Epidermal melanocyte (primary cell): ENCODE measurements around the gene DIO3.

ENCODE experiments used
- DNase-seq: peaks from one replicate; pipeline ENCODE4 v3.0.0; 2011; ENCODE audit warnings: low spot score; ENCODE audit not compliant: insufficient read length

The DIO3 gene

DNA sequence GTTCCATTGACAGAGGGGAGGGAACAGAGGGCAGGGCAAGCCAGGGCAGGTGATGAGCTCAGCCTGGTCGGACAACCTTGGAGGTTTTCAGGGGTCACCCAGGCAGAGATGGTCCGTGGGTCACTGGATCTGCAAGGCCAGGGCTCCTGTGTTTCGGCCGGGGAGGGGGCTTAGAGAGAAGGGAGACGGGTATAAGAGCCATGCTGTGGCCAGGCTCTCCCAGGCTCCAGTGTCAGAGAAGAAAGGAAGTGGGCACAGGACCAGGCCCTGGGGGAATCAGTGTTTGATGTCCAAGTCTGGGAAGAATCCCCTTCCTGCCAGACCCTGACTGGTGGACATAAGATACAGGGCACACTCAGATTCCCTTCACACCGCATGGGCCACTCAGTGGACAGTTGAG lies 36.9 kb downstream of the DIO3 start:
- DNase-seq, result no peak

DNA sequence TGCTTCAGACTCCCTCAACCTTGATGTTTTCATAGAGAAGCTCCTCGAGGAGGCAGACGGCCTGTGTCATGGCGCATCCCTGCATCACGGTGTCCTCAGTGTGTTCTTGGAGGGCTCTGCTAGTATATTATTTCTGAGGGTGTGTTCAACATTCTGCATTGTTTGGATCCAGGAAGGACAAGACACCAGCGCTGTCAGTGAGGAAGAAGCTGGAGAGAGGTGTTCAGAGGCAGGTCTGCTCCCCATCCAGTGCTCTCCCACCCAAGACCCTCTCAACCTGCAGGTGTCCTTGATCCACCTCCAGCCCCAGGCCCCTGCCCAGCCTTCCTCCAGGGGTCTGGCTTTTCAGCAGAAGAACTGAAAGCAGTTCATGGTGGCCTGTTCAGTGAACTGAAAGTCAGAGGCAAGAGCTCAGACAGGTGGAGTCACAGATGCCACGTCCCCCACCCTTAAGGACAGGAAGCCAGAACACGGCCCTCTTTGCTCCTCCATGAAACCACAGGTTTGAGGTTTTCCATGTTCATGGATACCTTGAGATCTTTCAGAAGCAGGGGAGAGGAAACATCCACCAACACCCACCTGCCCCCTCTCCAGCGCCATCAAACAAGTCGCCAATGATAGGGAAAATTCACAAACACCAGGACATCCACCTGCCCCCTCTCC lies 37.4 kb downstream of the DIO3 start:
- no peak for DNase-seq

DNA sequence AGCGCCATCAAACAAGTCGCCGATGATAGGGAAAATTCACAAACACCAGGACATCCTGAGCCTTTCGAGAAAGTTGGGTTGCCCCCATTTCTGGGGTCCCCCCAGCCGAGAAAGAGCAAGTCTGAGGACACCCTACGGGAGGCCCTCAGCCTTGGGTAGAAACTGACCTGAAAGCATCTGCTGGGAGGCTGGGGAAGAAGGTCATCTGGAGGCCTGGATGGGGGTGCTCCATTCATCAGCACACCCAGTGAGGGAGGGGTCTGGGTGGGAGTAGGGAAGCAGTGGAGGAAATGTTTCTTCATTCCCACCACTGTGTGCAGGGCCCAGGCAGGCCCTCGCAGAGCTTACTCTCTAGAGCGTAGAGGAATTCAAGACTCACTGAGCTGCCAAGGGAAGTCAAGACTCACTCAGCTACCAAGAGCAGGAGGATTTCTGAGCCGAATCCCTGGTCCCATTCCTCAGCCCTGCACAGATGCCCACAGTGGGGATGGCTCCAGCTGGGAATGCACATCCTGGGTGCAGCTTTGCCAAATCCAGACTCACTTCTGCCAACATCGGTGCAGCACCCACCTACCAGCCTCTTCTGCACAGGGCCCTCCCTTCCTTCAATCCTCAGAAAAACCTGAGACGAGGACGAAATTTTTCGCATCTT lies 38.1 kb downstream of the DIO3 start:
- DNase-seq, result no peak

DNA sequence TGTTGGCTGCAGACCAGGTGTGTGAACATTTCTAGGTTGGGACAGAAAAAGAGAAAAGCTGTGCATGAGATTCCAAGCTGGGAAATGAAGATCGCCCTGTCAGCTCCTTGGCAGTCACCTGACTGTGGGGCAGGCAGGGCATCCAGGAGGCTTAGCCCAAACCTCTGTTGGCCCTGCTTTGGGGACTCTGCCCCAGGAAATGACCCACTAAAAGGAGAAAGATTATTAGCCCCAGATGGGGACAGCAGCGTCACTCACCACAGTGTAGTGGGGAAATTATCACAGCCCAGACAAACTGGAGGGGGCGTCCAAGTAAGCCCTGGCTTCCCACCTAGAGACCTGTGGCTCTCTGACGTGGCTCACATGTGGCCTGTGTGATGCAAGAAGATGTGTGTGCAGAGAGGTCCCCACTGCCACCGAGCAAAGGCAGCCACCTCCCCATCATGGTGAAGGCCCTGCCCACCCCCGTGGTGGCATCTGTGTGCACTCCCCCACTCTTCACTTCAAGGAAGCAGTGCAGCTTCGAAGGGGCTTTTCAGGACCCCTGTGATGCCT lies 39.1 kb downstream of the DIO3 start:
- DNase-seq, result no peak

DNA sequence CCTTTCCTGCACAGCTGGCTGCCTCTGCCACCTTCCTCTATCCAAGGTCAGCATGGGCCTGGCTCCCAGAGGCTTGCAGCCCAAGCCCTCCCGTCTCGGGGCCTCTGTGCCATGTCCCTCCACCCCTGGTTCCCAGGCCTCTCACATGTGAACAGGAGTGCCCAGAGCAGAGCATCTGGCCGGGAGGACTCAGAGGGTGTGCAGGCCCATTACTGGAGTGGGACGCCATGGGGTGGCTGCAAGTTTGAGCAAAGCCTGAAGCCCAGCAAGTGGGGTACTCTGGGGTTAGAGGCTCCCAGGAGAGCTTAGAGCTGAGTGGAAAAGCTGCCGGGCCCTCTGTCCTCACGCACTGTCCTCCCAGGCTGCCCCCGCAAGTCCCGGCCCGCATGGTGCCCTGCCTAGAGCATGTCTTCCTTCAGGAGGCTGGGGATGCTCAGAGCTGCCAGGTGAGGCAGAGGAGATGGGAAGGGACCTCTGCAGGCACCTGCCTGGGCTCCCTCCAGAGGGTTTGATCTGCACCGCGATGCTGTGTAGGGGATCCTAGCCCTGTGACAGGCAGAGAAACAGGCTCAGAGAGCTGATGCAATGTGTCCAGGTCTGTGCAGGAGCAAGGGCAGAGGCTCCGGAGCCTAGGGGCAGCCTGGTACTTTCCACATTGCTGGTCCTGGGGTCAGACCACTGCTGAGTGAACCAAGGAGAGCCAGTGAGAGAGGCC lies 39.8 kb downstream of the DIO3 start:
- no peak for DNase-seq

DNA sequence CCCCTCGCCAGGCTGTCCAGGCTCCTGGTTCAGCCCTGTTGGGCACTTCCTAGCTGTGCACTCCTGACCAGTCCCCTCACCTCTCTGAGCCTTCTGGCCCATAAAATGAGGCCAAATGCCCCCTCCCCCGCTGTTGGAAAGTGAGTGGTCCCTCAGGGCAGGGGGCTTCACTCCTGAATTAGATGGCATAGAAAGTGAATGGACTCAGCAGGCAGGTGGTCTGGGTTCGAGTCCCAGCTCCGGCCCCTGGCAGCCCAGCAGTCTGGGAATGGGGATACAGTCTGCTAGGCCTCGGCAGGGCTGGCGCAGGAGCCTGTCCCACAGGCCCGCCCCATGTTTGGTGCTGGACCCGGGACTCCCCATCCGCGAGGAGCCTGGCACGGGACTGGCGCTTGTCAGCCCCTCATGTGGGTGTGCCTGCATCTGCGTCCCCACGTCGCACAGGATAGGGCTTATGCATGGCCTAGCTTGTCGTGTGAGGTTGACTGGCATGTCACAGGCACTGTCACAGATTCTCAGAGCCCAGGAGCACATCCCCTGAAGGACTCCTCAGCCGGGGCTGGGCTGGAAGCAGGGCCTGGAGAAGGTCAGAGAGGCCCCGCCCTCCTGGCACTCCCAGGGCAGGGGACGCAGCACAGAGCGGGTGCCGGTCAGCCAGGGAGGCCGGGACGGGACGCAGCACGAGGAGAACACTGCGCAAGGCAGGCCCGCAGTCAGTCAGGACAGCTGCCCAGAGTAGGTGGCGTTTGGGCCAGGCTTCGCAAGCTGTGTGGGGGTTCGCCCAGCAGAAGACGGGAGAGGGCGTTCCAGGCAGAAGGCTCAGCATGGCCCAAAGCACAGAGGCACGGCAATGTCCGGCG lies 40.5 kb downstream of the DIO3 start:
- DNase-seq, result no peak

DNA sequence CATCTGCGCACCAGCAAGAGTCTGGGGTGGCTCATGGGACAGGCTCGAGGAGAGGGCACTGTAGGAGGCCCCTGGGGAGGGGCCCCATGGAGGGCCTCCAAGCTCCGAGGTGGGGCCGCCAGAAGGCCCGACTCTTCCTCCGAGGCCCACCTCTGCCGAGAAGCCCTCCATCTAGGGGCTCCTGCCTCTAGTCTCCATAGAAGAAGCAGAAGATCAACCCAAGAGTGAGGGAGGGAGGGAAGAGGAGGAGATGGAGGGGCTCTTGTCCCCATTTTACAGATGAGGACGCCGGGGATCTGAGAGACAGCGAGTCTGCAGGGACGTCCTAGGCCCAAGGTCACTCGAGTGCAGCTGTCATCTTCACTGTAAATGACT lies 41.2 kb downstream of the DIO3 start:
- DNase-seq, result no peak

DNA sequence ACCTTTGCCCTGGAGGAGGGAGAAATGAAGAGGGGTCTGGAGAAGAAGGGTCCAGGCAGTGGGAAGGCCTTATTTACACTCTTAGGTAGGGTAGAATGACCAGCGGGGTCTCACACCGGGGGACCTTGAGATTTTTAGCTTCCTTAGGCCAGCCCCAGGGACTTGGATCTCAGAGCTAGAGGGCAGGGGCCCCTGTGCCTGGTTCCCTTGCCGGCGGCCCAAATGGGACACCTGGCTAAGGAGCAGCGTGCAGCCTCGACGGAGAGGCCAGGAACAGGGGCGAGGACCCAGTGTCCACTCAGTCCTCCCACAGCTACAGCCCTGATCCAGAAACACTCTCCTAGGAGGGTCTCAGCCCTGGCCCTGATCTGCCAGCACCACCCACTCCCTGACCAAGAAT lies 41.8 kb downstream of the DIO3 start:
- DNase-seq, result no peak

DNA sequence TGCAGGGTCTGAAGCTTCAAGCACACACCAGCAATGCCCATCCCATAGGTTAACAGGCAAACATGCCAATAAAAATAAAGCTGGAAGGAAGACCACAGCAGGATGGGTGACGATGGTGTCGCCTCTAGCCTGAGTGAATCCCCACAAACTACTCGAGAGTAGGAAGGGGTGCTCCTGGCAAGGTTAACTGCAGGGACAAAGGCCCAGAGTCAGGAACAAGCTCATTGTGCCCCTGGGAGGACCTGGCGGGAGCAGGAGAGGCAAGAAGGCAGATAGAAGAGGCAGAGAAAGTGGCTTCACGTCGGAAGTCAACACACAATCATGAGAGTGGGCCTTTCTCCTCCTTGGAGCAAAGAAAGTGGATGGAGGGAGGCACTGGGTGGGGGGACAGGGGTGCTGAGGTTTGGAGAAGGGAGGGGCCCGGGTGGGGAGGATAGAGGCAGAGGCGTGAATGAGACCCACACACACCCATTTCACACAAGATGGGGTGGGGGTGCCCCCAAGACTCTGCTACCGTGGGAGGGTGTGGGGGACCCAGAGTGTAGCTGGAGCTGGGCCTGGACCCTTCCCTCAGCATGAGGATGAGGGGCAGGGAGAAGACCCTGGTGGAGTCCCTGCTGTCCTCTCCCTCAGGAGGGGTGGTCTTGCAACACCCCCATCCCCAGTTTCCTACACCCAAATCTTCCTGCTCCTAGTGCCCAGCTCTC lies 43.1 kb downstream of the DIO3 start:
- DNase-seq, result no peak

DNA sequence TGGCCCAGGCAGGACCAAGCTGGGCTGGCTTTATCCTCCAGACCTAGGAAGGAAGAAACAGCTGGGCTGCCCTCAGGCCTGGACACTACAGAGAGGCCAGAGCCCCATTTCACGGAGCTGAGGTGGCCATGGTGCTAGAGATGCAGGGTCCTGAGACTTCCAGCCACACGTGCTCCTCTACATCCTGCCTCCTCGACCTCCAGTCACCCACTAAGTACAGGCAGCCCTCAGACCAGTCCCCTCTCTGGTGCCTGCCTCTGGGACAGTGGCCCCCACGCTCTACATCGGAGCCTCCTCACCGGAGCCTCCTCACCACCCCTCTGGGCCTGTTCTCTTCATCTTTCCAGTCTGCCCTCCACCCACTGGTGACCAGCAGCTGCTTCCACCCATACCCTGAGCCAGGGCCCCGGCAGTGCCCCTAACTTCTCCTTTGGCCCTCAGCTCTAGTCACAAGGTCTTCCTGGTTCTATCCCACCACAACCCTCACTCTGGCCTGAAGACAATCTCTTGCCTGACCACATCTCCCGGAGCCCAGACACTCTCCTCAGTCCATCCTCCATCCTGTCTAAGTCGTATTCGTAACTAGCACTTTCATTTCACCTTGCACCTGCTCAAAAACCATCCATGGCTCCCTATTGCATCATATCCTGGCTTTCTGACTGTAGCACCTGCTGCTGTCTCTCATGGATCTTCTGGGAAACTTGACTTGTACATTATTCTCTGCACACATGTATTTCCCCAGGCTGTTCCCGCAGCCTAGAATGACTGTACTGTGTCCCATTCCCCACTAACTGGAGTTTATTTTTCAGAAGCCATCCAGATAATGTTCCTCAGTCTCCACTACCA lies 43.9 kb downstream of the DIO3 start:
- no peak for DNase-seq

DNA sequence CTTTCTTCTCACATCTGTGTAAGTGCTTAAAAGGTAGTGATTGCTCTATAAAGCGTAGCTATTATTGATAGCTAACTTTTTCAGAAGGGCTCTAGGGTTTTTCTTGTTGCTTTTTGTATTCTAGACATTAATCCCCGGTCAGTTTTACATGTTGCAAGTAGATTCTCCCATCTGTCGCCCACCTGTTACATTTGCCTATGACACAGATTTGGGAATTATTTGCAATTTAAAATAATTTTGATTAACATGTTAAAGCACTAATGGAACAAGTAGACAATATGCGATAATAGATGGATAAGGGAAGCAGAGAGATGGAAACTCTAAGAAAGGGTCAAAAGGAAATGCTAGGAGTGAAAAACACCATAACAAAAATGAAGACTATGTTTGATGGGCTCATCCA lies 44.5 kb downstream of the DIO3 start:
- DNase-seq, result no peak
